Epithelial cell of esophagus (primary cell): ENCODE results near the gene EGFL8.
"Not testable (repeated sequence)": the region's sequence is repeated elsewhere in the genome, so short reads cannot be mapped to it uniquely, and the experiment has no call there.

Source experiments
- DNase-seq: peaks from one replicate; pipeline ENCODE4 v3.0.0; 2010; ENCODE audit warnings: low read depth
- H3K4me3 ChIP-seq: 2 replicates; pipeline ENCODE4 v1.5.1; 2011; ENCODE audit warnings: mild to moderate bottlenecking, low read length, control low read depth
- CTCF ChIP-seq: IDR thresholded peaks from 2 replicates; pipeline ENCODE4 v1.5.1; 2011; ENCODE audit warnings: low read depth, mild to moderate bottlenecking, low read length, control low read depth, inconsistent platforms; ENCODE audit not compliant: insufficient read depth; ENCODE audit errors: missing control alignments

EGFL8 gene

DNA sequence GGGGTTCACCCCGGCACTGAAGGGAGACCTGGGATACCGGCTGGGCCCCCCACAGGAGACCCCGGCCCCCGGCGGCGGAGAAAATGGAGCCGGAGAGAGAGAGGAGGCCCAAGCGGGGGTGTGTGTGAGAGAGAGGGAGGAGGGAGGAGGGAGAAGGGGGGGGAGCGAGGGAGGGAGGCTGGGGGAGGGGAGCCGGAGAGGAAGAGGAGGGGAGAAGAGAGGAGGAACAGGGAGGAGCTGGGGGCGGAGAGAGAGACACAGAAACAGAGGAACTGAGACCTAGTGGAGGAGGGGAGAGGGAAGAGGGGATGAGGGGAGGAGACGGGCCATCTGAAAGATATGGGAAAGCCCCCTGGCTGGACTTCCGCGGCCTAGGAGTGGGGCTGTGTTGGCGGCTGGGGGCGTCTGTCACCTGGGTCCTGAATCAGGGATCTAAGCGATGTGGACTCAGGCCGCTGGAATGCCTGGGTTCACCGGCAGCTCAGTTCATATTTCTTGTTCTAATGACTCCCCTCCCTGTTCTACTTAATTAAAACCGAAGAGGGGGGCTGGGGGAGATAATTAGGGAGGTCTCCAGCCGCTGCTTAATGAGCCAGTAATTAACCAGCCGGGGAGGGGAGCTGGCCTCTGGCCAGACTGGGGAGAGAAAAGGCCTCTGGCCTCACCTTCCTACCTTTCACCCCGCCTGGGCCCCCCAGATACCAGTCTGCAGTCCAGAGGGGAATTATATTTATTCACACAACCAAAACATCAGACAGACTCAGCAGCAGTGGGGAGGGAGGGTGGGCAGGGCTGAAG, 25.9 kb downstream of the EGFL8 start, which contains the start of gene PBX2:
Gene PBX2 (minus strand): TSS at position 149 of the 798 bp plus-strand sequence. CDS start 287 bp downstream, outside the sequence.
- DNase-seq: peak; percentile 82
- peak; percentile 6 for TF ChIP-seq CTCF
- peak within 1 kb of the TSS; percentile 64 for H3K4me3 ChIP-seq

DNA sequence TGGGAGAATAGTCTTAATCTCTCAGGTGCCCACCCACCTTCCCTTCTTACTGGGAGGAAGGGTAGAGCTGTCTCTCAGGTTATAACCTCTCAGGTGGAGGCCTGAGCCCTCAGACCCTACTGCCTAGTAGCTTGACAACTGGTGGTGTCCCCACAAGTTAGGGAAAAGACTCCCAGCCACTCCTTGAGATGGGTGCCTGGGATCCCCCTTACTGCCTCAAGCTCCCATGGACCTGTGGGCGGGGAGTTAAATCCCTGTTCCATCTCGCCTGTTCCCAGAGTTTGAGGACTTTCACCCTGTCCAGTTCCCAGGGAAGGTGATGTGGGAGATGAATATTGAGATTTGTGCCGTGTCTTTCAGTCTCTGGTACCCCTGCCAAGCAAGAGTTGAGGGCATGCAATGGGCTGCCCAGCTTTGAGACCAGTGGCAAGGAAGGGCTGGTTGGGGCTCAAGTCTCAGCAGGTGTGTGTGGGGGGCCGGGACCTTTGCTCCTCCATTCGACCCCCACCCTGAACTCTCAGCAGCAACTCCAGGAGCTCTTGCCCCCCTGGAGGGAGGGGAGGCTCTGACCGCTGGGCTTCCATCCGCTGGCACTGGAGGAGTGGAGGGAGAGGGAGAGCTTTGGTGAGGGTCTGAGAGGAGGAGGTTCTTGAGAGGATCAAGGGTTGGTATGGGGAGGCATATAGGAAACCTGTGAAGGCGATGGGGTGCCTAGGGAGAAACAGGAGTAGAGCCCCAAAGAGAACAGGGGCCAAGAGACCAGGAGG, 26.7 kb downstream of the EGFL8 start:
- no peak for DNase-seq
- H3K4me3 ChIP-seq: no peak overlapping the region
- no peak for TF ChIP-seq CTCF

- H3K4me3 ChIP-seq: no peak overlapping the region
- TF ChIP-seq CTCF: no peak
- no peak for DNase-seq
These were observed 27.6 kb downstream of the EGFL8 start for GRCh38 chr6:32191696-32192607.

DNA sequence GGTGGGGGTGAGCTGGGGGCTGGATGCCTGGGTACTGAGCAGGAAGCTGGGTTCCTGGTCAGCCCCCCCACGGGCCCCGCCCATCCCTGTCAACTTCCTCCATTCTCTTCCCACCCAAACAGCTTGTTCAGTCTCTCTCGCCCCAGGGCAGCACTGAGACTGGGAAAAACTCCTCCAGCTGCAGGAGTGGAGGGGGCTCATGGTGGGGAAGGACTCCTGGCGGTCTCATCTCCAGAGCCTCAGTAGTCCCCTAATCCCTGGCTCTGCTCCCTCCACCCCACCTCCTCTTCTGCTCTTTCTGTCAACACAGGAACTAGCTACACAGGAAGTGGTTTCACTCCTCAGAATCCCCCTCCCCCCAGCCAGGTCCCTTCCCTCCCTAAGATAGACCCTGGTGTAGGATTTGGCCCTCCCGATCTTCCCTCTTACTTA, 28.2 kb downstream of the EGFL8 start, which contains the start of gene GPSM3:
Gene GPSM3 (minus strand): TSS at position 36 of the 432 bp plus-strand sequence. CDS start 130 bp downstream, outside the sequence.
- no peak within 1 kb of the TSS for H3K4me3 ChIP-seq
- no peak for TF ChIP-seq CTCF
- peak; percentile 19 for DNase-seq

- not testable (repeated sequence) for H3K4me3 ChIP-seq, DNase-seq
These were observed 28.7 kb downstream of the EGFL8 start for GRCh38 chr6:32193096-32193495.

DNA sequence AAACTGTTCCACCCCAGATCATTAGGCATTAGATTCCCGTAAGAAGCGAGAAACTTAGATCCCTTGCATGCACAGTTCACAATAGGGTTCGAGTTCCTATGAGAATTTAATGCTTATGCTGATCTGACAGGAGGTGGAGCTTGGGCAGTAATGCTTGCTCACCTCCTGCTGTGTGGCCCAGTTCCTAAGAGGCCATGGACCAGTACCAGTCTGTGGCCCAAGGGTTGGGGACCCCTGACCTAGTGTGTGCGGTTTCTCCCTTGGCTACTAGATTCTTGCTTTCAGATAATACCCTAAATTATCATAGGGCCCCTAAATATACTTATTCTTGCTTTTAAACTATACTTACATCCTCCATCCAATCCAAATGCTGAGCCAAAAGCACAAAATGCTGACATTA, 30.0 kb downstream of the EGFL8 start:
- no peak overlapping the region for H3K4me3 ChIP-seq
- no peak for DNase-seq
- TF ChIP-seq CTCF: no peak
